Renal pelvis (tissue), 4 donors: ENCODE measurements around the gene KLK14. TPM values are rescaled to one million over a fixed set of nuclear protein-coding genes. Genes with fewer than 3 reads are reported as not detected.

ENCODE experiments used
- DNase-seq: peaks from one replicate; pipeline ENCODE4 v3.0.0-alpha.2; 2013
- polyA plus RNA-seq, 3 donors: library from polyadenylated mRNA; unstranded; fragments of 120-200 nt; gene quantifications; one replicate each; pipeline ENCODE4 v1.2.1, GENCODE V29; 2013; ENCODE audit not compliant: insufficient read length in 3 of 3

Gene KLK14
- polyA plus RNA-seq, 3 donors, result 0.14 to 0.32 (median 0.19) TPM

GRCh38 chr19:51086153-51086850 is 3.6 kb upstream of the KLK14 start:
- DNase-seq, result no peak

GRCh38 chr19:51084505-51084904 is 1.8 kb upstream of the KLK14 start:
- DNase-seq, result no peak

- no peak for DNase-seq
These were observed 1.1 kb upstream of the KLK14 start for GRCh38 chr19:51083783-51084182.

- DNase-seq, result no peak
These were observed 494 bp upstream of the KLK14 start for GRCh38 chr19:51083181-51083580.

GRCh38 chr19:51081476-51081875 is 1.2 kb downstream of the KLK14 start:
- no peak for DNase-seq

GRCh38 chr19:51079481-51080110 is 3.1 kb downstream of the KLK14 start:
- DNase-seq, result no peak

GRCh38 chr19:51078731-51079130 is 4.0 kb downstream of the KLK14 start:
- no peak for DNase-seq

GRCh38 chr19:51078104-51078503 is 4.6 kb downstream of the KLK14 start:
- DNase-seq, result no peak

- DNase-seq, result no peak
These were observed 6.0 kb downstream of the KLK14 start for GRCh38 chr19:51076631-51077213.

GRCh38 chr19:51075998-51076397 is 6.7 kb downstream of the KLK14 start:
- no peak for DNase-seq

GRCh38 chr19:51071095-51071405 is 11.6 kb downstream of the KLK14 start:
- no peak for DNase-seq

- no peak for DNase-seq
These were observed 12.2 kb downstream of the KLK14 start for GRCh38 chr19:51070334-51071094.

- DNase-seq, result no peak
These were observed 16.1 kb downstream of the KLK14 start for GRCh38 chr19:51066393-51067186.

- DNase-seq, result no peak
These were observed 17.3 kb downstream of the KLK14 start for GRCh38 chr19:51065221-51065960.

- no peak for DNase-seq
These were observed 18.0 kb downstream of the KLK14 start, which contains the start of gene KLK13 for GRCh38 chr19:51064534-51065220. Gene KLK13, minus strand, starts transcription at chr19:51065092. Its CDS starts 25 bp downstream, at chr19:51065067.

GRCh38 chr19:51063664-51064063 is 19.0 kb downstream of the KLK14 start:
- DNase-seq, result no peak

GRCh38 chr19:51060973-51061372 is 21.7 kb downstream of the KLK14 start:
- no peak for DNase-seq

GRCh38 chr19:51060336-51060735 is 22.4 kb downstream of the KLK14 start:
- no peak for DNase-seq

- no peak for DNase-seq
These were observed 23.0 kb downstream of the KLK14 start for GRCh38 chr19:51059715-51060114.

GRCh38 chr19:51055866-51056265 is 26.8 kb downstream of the KLK14 start:
- no peak for DNase-seq

- DNase-seq, result no peak
These were observed 35.7 kb downstream of the KLK14 start for GRCh38 chr19:51047031-51047335.
